ACC112 (cell line): ENCODE results near the gene SHROOM3.

Experiments used
- H2AFZ ChIP-seq: fragments of 200-600 bp; sonication (generic); one replicate; pipeline ENCODE4 v1.6.0; 2017; ENCODE audit warnings: antibody characterized with exemption, low read length; ENCODE audit not compliant: unreplicated experiment
- H3K27ac ChIP-seq: fragments of 200-600 bp; sonication (generic); 2 replicates; pipeline ENCODE4 v1.5.1; 2014; ENCODE audit warnings: low read depth, mild to moderate bottlenecking, antibody characterized with exemption, low read length, moderate library complexity
- H3K27me3 ChIP-seq: fragments of 200-600 bp; sonication (generic); 2 replicates; pipeline ENCODE4 v1.6.1; 2014; ENCODE audit warnings: mild to moderate bottlenecking, antibody characterized with exemption, low read length, moderate library complexity, mixed read lengths; ENCODE audit not compliant: insufficient read depth
- H3K36me3 ChIP-seq: fragments of 200-600 bp; sonication (generic); 2 replicates; pipeline ENCODE4 v1.6.1; 2016; ENCODE audit warnings: mild to moderate bottlenecking, antibody characterized with exemption, low read length, moderate library complexity, mixed read lengths; ENCODE audit not compliant: insufficient read depth
- H3K4me1 ChIP-seq: fragments of 200-600 bp; sonication (generic); one replicate; pipeline ENCODE4 v1.6.1; 2016; ENCODE audit warnings: low read length, mixed read lengths; ENCODE audit not compliant: insufficient read depth, unreplicated experiment, control insufficient read depth
- H3K4me3 ChIP-seq: fragments of 200-600 bp; sonication (generic); 2 replicates; pipeline ENCODE4 v1.5.1; 2014; ENCODE audit warnings: mild to moderate bottlenecking, low read depth, low read length
- H3K79me2 ChIP-seq: fragments of 200-600 bp; sonication (generic); one replicate; pipeline ENCODE4 v1.6.0; 2016; ENCODE audit warnings: low read length; ENCODE audit not compliant: control insufficient read depth, unreplicated experiment, insufficient read depth

Gene SHROOM3

DNA sequence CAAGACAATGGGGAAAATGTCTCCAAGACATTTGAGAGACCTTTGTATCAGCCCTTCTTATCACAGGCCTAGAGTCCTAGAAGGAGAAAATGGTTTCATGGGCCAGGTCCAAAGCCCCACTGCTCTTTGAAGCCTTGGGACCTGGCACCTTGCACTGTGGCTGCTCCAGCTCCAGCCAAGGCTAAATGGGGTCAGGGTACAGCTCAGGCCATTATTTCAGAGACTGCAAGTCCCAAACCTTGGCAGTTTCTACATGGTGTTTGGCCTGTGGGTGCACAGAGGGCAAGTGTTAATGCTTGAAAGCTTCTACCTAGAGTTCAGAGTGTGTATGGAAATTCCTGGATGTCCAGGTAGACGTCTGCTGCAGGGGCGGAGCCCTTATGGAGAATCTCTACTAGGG, 28.5 kb downstream of the SHROOM3 start:
- no peak overlapping the region for H3K4me3 ChIP-seq
- H3K27me3 ChIP-seq, result no peaks in the 10 kb centered on the region
- H2AFZ ChIP-seq, result no peak overlapping the region
- H3K79me2 ChIP-seq, result no peaks in the 10 kb centered on the region
- no peaks in the 10 kb centered on the region for H3K36me3 ChIP-seq
- peaks cover 4% of the 10 kb centered on the region for H3K4me1 ChIP-seq
- no peak overlapping the region for H3K27ac ChIP-seq

DNA sequence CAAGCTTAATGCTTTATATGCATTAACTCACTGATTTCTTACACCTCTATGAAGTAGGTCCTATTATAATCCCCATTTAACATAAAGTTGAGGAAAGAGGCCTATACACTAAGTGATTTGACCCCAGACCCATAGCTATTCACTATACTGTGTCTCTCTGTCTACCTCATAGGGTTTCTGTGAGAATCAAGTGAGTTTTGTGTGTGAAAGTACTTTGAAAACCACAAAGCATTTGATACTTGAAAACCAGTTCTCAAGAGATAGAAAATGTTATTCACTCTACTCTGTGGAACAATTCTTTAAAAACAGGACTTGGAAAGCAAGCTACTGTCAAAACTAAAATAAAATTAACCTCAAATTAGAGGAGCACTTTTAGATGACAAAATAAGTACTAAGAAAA, 35.0 kb downstream of the SHROOM3 start:
- Histone ChIP-seq H3K36me3 (no peaks in the 10 kb centered on the region), H2AFZ (no peak overlapping the region), H3K27ac (no peak overlapping the region), H3K79me2 (no peaks in the 10 kb centered on the region), H3K4me3 (no peak overlapping the region), H3K27me3 (no peaks in the 10 kb centered on the region), H3K4me1 (no peaks in the 10 kb centered on the region)

DNA sequence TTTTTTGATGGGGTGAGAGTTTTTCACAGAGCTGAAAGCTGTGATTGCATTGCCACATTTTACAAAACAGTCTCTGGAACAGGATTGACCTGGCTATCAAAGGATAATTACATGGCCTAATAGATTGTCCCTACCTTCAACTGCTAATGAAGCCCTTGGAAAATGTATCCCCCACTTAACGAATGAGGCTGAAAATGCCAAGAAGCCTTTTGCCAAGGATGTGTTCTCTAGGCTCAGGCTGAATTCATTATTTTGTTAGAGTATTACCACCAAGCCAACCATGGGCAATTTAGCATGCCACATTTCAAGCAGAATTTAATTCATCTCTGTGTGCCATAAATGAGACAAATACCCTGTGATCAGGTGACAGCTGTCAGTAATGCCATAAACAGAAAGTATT, 35.5 kb downstream of the SHROOM3 start:
- no peak overlapping the region for H2AFZ ChIP-seq
- no peaks in the 10 kb centered on the region for H3K36me3 ChIP-seq

DNA sequence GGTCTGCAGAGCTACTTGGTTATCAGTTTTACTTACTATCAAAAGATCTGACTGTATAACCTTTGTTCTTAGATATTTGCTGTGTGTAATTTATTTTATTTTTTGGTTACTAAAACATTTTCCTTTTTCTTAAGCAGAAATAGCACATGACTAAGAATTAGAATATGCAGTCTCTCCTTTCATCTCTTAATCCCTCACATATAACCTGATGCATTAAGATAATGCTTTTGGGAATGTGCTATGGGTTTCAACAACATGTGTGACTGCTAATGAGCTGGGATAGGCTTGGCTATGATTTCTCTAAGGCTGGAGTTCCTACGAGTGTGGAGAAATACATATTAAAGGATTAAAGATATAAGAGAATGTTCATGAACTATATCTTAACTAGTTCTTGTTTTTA, 41.5 kb downstream of the SHROOM3 start:
- Histone ChIP-seq H3K27me3 (peaks cover 17% of the 10 kb centered on the region; the same call in 1 of the 2 replicates), H3K27ac (no peak overlapping the region), H2AFZ (no peak overlapping the region), H3K4me1 (no peaks in the 10 kb centered on the region), H3K36me3 (no peaks in the 10 kb centered on the region), H3K79me2 (no peaks in the 10 kb centered on the region), H3K4me3 (no peak overlapping the region)

More for the DNA sequence above, 35.5 kb downstream of the SHROOM3 start:
- H3K79me2 ChIP-seq, result no peaks in the 10 kb centered on the region
- H3K4me3 ChIP-seq, result no peak overlapping the region
- H3K27ac ChIP-seq, result no peak overlapping the region
- H3K27me3 ChIP-seq, result 0 out of 2 replicates have a peak, but pooled peaks cover under 1% of the 10 kb centered on the region
- no peaks in the 10 kb centered on the region for H3K4me1 ChIP-seq

DNA sequence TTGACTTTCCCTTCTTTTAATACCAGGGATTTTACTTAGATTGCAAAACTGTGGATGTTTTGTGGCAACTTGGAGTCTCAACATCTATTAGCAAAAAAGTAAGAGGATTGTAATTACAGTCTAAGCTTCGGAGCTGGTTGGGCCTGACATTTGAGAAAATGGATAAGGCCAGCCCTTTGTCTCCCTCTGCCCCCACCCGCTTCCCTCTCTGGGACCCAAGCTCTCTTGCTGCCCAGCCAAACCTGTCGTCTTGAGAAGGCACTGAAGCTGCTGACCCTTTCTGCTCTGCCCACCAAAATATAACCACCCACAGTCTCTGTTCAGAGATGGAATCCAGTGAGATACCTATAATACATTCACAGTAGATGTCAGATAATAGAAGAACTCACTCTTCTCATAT, 49.6 kb downstream of the SHROOM3 start:
- Histone ChIP-seq H3K79me2 (no peaks in the 10 kb centered on the region), H3K27ac (no peak overlapping the region), H2AFZ (no peak overlapping the region), H3K27me3 (peaks cover 2% of the 10 kb centered on the region), H3K36me3 (no peaks in the 10 kb centered on the region), H3K4me3 (no peak overlapping the region), H3K4me1 (no peaks in the 10 kb centered on the region)

DNA sequence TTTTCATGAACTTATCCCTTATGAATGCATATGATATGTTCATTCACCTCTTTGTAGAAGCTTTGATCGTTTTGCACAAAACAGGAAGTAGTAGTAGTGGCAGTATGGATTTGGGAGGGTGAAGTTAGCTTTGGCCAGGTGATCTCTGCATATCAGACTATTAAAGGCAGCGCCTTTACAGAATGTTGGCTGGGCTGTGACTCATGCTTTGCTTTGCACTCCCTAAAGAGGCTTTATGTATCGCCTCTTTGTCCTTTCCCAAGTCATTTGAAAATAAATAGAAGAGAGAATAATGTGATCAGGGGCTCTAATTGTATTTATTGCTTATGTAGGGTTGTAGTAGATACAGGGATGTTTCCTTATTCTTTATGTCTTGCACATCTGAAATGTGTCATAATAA, 50.4 kb downstream of the SHROOM3 start:
- no peaks in the 10 kb centered on the region for H3K79me2 ChIP-seq
- no peaks in the 10 kb centered on the region; the same call in none of the 2 replicates for H3K27me3 ChIP-seq
- H3K4me1 ChIP-seq, result no peaks in the 10 kb centered on the region
- no peaks in the 10 kb centered on the region for H3K36me3 ChIP-seq
- no peak overlapping the region for H3K4me3 ChIP-seq
- H3K27ac ChIP-seq, result no peak overlapping the region
- no peak overlapping the region for H2AFZ ChIP-seq

DNA sequence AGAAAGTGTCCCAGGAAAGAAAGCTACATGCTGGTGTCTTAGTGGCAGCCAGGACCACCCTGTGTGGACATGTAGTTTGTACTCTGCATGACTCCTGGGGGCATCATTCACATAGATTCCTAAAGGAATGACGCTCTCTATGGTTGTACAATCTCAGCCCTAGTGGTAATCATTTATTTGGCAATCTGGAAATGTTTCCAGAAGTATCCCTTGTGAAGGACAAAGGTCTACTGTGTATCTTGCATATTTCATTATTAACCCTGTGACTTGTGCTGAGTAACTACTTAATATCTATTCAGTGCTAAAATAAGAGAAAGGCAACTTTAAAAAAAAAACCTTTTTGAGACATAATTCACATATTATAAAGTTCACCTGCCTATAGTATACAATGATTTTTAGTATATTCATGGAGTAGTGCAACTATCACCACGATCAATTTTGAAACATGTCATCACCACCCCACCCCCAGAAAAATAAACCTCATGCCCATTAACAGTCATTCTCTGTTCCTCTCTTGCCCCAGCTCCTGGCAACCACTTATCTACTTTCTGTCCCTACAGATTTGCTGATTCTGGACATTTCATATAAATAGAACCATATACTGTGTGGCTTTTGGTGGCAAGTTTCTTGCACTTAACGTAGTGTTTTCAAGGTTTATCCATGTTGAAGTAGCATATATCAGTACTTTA, 51.7 kb downstream of the SHROOM3 start:
- Histone ChIP-seq H2AFZ (no peak overlapping the region), H3K79me2 (no peaks in the 10 kb centered on the region), H3K36me3 (no peaks in the 10 kb centered on the region), H3K4me1 (no peaks in the 10 kb centered on the region), H3K27ac (no peak overlapping the region), H3K27me3 (no peaks in the 10 kb centered on the region; the same call in none of the 2 replicates), H3K4me3 (no peak overlapping the region)

DNA sequence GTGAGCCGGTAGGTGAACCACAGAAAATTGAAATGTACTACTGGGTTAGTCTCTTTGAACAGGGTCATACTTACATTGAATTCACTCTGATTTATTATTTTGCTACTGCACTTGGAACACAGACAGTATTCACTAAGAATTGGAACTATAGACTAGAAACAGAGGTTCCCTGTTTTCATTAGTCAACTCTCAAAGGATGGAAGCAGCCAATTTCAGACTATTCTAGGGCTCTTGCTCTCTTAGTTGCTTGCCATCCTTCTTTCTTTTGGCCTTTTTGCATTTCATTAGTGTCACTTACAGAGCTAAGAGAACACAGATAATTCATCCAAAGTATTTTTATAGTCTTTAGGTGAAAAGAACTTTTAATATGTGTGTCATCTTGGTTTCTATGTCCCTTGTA, 52.6 kb downstream of the SHROOM3 start:
- Histone ChIP-seq H3K27ac (no peak overlapping the region), H3K27me3 (no peaks in the 10 kb centered on the region; the same call in none of the 2 replicates), H3K4me1 (no peaks in the 10 kb centered on the region)

DNA sequence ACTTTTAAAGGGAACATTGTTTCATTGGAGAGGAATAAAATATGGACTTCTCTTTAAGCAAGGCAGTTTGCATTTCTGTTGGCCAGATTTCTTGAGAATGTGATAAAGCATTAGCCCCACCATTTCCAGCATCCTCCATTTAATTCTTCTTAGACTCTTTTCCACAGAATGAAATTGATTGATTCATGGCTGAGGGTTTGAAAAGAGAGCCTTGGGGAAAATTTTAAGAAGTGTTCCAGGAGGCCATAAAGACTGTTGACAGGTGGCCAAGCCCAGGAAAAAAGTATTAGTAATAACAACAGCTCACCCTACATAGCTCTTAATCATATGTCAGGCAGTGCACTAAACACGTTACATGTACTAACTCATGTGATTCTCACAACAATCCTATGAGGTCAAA, 53.4 kb downstream of the SHROOM3 start:
- H2AFZ ChIP-seq, result no peak overlapping the region
- H3K4me3 ChIP-seq, result no peak overlapping the region
- H3K79me2 ChIP-seq, result no peaks in the 10 kb centered on the region
- no peaks in the 10 kb centered on the region; the same call in none of the 2 replicates for H3K27me3 ChIP-seq
- H3K36me3 ChIP-seq, result no peaks in the 10 kb centered on the region
- H3K4me1 ChIP-seq, result no peaks in the 10 kb centered on the region
- no peak overlapping the region for H3K27ac ChIP-seq

More for the DNA sequence above, 52.6 kb downstream of the SHROOM3 start:
- H3K36me3 ChIP-seq, result no peaks in the 10 kb centered on the region
- H2AFZ ChIP-seq, result no peak overlapping the region
- H3K4me3 ChIP-seq, result no peak overlapping the region
- H3K79me2 ChIP-seq, result no peaks in the 10 kb centered on the region

DNA sequence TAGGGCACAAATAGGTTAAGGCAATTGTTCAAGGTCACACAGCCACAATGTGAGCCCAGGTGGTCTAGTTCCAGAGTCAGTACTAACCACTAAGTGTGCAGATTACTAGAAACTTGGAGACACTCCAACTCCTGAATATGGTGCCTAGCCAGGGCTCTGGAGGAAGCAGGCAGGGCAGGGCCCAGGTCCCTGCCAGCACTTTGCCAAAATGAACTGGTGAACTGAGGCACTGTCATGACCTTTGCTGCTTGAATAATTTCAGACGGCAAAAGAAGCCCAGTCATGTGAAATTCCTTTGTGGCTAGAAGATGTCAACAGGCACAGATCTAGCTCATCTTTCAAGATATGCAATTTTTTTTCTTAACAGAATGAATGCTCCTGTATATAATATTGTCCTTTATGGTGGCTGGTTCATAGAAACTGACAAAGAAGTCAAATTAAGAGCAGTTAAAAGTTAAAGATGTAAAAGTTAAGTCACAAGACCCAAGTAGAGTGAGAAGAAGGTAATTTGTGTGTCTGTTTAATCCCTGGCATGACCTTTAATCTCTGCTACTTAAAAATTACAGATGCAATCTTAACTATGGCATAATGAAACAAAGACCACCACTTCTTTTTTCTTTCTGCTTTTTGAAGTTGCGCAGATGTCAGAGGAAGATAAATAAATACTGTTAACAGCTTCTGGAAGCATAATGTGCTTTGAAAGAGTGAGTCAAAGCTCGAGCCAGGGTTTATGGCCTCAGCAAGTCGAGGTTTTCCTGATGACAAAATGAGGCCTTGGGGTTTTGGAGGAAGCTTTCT, 54.1 kb downstream of the SHROOM3 start:
- no peak overlapping the region for H3K27ac ChIP-seq
- H2AFZ ChIP-seq, result no peak overlapping the region
- peaks cover 3% of the 10 kb centered on the region for H3K27me3 ChIP-seq
- no peaks in the 10 kb centered on the region for H3K79me2 ChIP-seq
- H3K36me3 ChIP-seq, result no peaks in the 10 kb centered on the region
- no peaks in the 10 kb centered on the region for H3K4me1 ChIP-seq
- no peak overlapping the region for H3K4me3 ChIP-seq

DNA sequence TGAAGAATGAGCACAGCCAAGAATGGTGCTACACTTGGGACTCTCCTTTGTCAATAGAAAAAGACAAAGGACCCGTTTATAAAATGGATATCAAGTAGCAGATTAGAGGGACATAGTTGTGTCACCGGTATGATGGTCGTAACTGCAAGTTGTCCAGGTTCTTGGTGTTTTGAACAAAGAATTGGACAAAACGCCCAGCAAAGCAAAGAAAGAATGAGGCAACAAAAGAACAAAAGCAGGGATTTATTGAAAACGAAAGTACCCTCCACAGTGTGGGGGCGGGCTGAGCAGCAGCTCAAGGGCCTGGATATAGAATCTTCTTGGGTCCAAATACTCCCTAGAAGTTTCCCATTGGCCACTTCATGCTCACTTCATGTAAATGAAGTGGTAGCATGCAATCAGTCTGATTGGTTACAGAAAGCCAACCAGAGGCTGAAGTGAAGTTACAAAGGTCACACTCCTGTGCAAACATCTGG, 54.7 kb downstream of the SHROOM3 start:
- peaks cover 7% of the 10 kb centered on the region for H3K27me3 ChIP-seq
- no peak overlapping the region for H3K4me3 ChIP-seq
- H2AFZ ChIP-seq, result no peak overlapping the region
- no peaks in the 10 kb centered on the region for H3K79me2 ChIP-seq
- no peaks in the 10 kb centered on the region for H3K4me1 ChIP-seq
- H3K36me3 ChIP-seq, result no peaks in the 10 kb centered on the region
- no peak overlapping the region for H3K27ac ChIP-seq
